ENCODE measurements around the gene DPM2.

DPM2 gene

GRCh38 chr9:127960410-127961154 lies 22.9 kb upstream of the DPM2 start:
- Histone ChIP-seq H3K27ac (peak overlapping the region in 1 of 2 donors; percentile 73), H3K4me3 (no peak overlapping the region)
- TF ChIP-seq, protein P1, sequence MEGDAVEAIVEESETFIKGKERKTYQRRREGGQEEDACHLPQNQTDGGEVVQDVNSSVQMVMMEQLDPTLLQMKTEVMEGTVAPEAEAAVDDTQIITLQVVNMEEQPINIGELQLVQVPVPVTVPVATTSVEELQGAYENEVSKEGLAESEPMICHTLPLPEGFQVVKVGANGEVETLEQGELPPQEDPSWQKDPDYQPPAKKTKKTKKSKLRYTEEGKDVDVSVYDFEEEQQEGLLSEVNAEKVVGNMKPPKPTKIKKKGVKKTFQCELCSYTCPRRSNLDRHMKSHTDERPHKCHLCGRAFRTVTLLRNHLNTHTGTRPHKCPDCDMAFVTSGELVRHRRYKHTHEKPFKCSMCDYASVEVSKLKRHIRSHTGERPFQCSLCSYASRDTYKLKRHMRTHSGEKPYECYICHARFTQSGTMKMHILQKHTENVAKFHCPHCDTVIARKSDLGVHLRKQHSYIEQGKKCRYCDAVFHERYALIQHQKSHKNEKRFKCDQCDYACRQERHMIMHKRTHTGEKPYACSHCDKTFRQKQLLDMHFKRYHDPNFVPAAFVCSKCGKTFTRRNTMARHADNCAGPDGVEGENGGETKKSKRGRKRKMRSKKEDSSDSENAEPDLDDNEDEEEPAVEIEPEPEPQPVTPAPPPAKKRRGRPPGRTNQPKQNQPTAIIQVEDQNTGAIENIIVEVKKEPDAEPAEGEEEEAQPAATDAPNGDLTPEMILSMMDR (IDR thresholded peaks at IDR 0.05): no peak
- no peak for DNase-seq (ENCODE audit: low spot score)

DNA sequence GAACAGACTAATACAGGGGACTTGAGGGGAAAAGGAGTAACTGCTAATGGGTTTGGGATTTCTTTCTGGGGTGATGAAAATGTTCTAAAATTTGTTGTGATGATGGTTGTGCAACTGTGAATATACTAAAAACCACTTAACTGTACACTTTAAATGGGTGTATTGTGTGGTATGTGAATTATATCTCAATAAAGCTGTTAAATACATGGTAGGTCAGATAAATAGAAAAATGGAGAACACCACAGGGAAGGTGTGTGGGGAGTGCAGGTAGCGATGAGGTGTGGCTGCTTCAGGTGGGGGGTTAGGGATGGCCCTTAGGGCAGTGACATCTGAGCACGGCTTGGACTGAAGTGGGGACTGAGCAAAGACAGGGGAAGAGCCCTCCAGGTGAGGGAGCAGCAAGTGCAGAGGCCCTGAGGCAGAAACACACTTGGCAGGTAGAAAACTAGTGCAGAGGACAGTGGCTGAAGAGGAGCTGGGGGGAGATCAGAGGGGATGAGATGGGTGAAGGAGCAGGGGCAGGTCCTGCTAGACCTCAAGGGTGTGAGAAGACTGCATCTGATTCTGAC lies 22.3 kb upstream of the DPM2 start:
- Histone ChIP-seq H3K4me3 (no peak overlapping the region), H3K27ac (peak overlapping the region in 1 of 2 donors; percentile 73)
- TF ChIP-seq, protein P1 (IDR thresholded peaks at IDR 0.05): no peak
- DNase-seq (ENCODE audit: low spot score): no peak

DNA sequence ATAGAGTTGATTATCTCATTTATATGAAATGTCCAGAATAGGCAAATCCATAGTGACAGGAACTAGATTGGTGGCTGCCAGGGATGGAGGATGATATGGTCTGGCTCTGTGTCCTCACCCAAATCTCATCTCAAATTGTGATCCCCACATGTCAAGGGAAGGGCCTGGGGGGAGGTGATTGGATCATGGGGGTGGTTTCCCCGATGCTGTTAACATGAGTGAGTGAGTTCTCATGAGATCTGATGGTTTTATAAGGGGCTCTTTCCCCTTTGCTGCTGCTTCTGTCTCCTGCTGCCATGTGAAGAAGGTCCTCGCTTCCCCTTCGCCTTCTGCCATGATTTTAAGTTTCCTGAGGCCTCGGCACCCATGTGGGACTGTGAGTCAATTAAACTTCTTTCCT lies 21.7 kb upstream of the DPM2 start:
- no peak for DNase-seq (ENCODE audit: low spot score)
- Histone ChIP-seq H3K4me3 (no peak overlapping the region), H3K27ac (peak overlapping the region in 1 of 2 donors; percentile 31)
- TF ChIP-seq, protein P1 (IDR thresholded peaks at IDR 0.05): no peak

DNA sequence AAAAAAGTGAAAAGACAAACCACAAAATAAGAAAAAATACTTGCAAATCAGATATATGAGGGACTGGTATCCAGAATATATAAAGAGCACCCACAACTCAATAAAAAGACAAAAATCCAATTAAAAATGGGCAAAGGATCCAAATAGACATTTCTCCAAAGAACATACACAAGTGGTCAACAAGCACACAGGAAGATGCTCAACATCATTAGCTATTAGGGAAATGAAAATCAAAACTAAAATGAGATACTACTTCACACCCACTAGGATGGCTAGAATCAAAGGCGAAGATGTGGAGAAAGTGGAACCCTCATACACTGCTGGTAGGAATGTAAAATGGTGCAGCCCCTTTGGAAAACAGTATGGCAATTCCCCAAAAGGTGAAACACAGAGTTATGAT lies 21.1 kb upstream of the DPM2 start:
- TF ChIP-seq, protein P1 (IDR thresholded peaks at IDR 0.05): no peak
- H3K27ac ChIP-seq: no peak overlapping the region
- no peak for DNase-seq (ENCODE audit: low spot score)
- no peak overlapping the region for H3K4me3 ChIP-seq

- TF ChIP-seq, protein P1 (IDR thresholded peaks at IDR 0.05): no peak
- no peak overlapping the region for H3K4me3 ChIP-seq
- peak overlapping the region in 1 of 2 donors; percentile 41 for H3K27ac ChIP-seq
- no peak for DNase-seq (ENCODE audit: low spot score)
Measured at GRCh38 chr9:127955294-127956015, 17.8 kb upstream of the DPM2 start.

DNA sequence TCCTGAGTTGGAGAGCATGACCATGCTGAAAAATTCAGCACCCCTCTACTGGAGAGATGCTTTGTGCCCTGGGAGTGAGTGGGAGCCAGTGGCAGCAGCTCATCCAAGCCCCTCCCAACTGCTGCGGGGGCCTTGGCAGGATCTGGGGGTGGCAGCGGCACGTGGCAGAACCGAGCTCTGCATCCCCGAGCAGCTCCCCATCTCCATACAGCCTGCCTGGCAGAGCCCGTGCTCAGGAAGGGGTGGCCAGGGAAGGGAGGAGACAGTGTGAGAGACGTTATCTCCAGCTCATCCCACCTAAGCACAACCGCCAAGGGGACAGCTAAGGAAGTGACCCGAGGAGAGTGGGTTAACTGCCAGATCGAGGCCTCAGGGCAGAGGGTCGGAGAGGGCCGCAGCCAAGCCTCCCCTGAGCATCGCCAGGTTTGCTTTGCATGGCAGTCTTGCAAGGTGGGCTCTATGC lies 17.2 kb upstream of the DPM2 start:
- H3K27ac ChIP-seq: peak overlapping the region in 1 of 2 donors; percentile 41
- TF ChIP-seq, protein P1 (IDR thresholded peaks at IDR 0.05): no peak
- DNase-seq (ENCODE audit: low spot score): no peak
- no peak overlapping the region for H3K4me3 ChIP-seq

Measured in coronary artery (tissue), 2 donors.